Prostate gland (tissue), 2 donors: Measurements from ENCODE around the gene SLC39A6. TPM values are rescaled to one million over a fixed set of nuclear protein-coding genes. Genes with fewer than 3 reads are reported as not detected.
"Not testable (repeated sequence)": the region's sequence is repeated elsewhere in the genome, so short reads cannot be mapped to it uniquely, and the experiment has no call there.

Source experiments
- DNase-seq: peaks from one replicate; pipeline ENCODE4 v3.0.0-alpha.2; 2019; ENCODE audit warnings: low spot score
- H3K27ac ChIP-seq, 2 donors: fragments of 200-600 bp; sonication (generic); 2 replicates each; pipeline ENCODE4 v1.5.1; 2017 to 2019
- H3K27me3 ChIP-seq: fragments of 200-600 bp; sonication (generic); replicated peaks from 2 replicates; pipeline ENCODE4 v1.5.1; 2019; ENCODE audit not compliant: insufficient read depth
- H3K36me3 ChIP-seq, 2 donors: fragments of 200-600 bp; sonication (generic); 1 replicate in 1 of 2; 2 replicates in 1 of 2; pipeline versions ENCODE4 v1.5.1 to v1.8.1; 2017 to 2019
- H3K4me1 ChIP-seq: fragments of 200-600 bp; sonication (generic); replicated peaks from 2 replicates; pipeline ENCODE4 v1.5.1; 2019
- H3K4me3 ChIP-seq, 2 donors: fragments of 200-600 bp; sonication (generic); 2 replicates each; pipeline ENCODE4 v1.5.1; 2017 to 2019
- H3K9me3 ChIP-seq: fragments of 200-600 bp; sonication (generic); 2 replicates; pipeline ENCODE4 v1.5.1; 2017
- POLR2A ChIP-seq: fragments of 450-650 bp; IDR thresholded peaks from one replicate; pipeline ENCODE4 v1.6.1; 2016; ENCODE audit warnings: antibody characterized with exemption, mild to moderate bottlenecking
- POLR2AphosphoS5 ChIP-seq: sonication (generic); formaldehyde crosslinking; IDR thresholded peaks from one replicate; pipeline ENCODE4 v1.6.1; 2017; ENCODE audit warnings: antibody characterized with exemption
- WGBS: methylation state at CpG from one replicate; pipeline ENCODE4 v1.1.5; 2018; 5-methylcytosine and 5-hydroxymethylcytosine counted together
- intact Hi-C: fragments of 100-400 bp; cut with DNase I; formaldehyde crosslinking; loops from one replicate; pipeline ENCODE4 v1.14.2; 2022
- total RNA-seq, 2 donors: library from RNA; depleted of rRNA; stranded (reverse); fragments of >200 nt; gene quantifications; one replicate each; pipeline ENCODE4 v1.1.0, GENCODE V29; 2016
- TF ChIP-seq, protein P1 (sequence below), 4 experiments: fragments of 200-600 bp in 2 of 4; fragments of 450-650 bp in 2 of 4; sonication (generic) in 2 of 4; IDR thresholded peaks; 1 replicate in 3 of 4; 2 replicates in 1 of 4; pipeline ENCODE4 v1.5.1; 2016 to 2019; ENCODE audit warnings: antibody characterized with exemption in 4 of 4, mild to moderate bottlenecking in 2 of 4, moderate library complexity in 2 of 4

SLC39A6 gene
- total RNA-seq, 2 donors from 2014 or later: 112 to 379 TPM

DNA sequence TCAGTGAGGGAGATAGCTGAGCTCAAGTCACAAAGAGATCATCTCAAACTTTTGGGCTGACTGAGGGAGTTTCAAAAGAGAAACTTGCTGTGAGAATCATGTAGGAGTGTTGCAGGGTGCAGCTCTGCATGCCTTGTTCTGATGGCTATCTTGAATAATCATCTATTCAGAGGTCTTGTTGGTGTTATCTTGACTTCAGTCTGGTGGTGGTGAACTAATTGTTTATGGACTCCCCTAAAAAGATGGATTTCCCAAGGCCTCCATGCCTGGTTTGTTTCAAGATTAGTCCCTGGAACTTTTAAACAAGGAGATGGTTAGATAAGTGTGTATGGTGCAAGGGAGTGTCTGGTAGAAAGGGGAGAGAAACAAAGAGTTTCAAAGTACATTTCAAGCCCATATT lies 29.8 kb downstream of the SLC39A6 start:
- TF ChIP-seq, protein P1, sequence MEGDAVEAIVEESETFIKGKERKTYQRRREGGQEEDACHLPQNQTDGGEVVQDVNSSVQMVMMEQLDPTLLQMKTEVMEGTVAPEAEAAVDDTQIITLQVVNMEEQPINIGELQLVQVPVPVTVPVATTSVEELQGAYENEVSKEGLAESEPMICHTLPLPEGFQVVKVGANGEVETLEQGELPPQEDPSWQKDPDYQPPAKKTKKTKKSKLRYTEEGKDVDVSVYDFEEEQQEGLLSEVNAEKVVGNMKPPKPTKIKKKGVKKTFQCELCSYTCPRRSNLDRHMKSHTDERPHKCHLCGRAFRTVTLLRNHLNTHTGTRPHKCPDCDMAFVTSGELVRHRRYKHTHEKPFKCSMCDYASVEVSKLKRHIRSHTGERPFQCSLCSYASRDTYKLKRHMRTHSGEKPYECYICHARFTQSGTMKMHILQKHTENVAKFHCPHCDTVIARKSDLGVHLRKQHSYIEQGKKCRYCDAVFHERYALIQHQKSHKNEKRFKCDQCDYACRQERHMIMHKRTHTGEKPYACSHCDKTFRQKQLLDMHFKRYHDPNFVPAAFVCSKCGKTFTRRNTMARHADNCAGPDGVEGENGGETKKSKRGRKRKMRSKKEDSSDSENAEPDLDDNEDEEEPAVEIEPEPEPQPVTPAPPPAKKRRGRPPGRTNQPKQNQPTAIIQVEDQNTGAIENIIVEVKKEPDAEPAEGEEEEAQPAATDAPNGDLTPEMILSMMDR (IDR thresholded peaks at IDR 0.05): no peak
- TF ChIP-seq POLR2A: no peak
- no peak for TF ChIP-seq POLR2AphosphoS5
- H3K9me3 ChIP-seq: no peaks in the 10 kb centered on the region
- intact Hi-C loops: loop anchor here (5.0 kb wide), 1 partner anchor 183 kb away; no protein-coding TSS in a partner anchor
- no peaks in the 10 kb centered on the region for H3K27me3 ChIP-seq
- no peak overlapping the region for H3K4me3 ChIP-seq
- peaks cover 5% of the 10 kb centered on the region for H3K4me1 ChIP-seq
- peak overlapping the region in 1 of 2 donors; percentile 4 for H3K27ac ChIP-seq
- no peak for DNase-seq
- no peaks in the 10 kb centered on the region for H3K36me3 ChIP-seq

DNA sequence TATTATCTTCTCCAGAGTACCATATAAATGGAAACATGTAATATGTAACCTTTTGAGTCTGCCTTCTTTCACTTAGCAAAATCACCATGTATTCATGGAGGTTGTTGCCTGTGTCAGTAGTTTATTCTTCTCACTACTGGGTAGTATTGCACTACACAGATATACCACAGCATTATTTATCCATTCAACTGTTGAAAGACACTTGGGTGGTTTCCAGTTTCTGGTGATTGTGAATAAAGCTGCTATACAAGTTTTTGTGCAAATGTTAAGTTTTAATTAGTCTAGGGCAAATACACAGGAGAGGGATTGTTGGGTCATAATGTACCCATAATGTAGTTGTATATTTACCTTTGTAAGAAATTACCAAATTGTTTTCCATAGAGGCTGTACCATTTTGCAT lies 32.2 kb downstream of the SLC39A6 start:
- peak; percentile 69 for DNase-seq
- Histone ChIP-seq H3K4me3 (no peak overlapping the region), H3K27me3 (no peaks in the 10 kb centered on the region), H3K4me1 (peaks cover 5% of the 10 kb centered on the region), H3K9me3 (no peaks in the 10 kb centered on the region), H3K36me3 (no peaks in the 10 kb centered on the region), H3K27ac (peak overlapping the region; percentile 50 to 68)
- intact Hi-C loops: loop anchor here (5.0 kb wide), 1 partner anchor 185 kb away; no protein-coding TSS in a partner anchor
- TF ChIP-seq, protein P1 (IDR thresholded peaks at IDR 0.05): peak in 1 of 4 experiments; percentile 28
- TF ChIP-seq POLR2A: no peak
- TF ChIP-seq POLR2AphosphoS5: peak; percentile 85

DNA sequence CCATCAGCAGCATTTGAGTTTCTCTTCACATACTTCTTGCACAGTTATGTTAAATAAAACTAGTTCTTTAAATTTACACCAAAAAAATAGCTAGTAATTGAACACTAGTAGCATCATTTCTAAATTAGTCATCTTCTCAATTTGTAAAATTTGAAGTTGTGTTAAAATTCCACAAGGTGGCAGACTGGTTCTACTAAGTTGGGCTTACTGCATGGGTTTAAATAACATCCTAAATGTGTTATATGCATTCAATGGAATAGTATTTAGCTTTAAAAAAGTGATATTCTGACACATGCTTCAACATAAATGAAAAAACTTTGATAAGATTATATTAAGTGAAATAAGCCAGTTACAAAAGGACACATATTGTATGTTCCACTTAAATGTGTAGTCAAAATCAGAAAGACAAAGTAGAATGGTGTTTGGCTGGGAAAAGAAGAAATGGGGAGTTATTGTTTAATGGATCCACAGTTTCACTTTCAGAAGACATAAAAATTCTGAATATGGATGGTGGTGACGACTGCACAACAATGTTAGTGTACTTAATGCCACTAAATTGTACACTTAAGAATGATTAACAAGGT lies 33.1 kb downstream of the SLC39A6 start:
- no peaks in the 10 kb centered on the region for H3K9me3 ChIP-seq
- WGBS: 26% methylated on average over 1 of the region's 1 CpG
- no peak for DNase-seq
- intact Hi-C loops: loop anchor here (5.0 kb wide), 1 partner anchor 186 kb away; no protein-coding TSS in a partner anchor
- TF ChIP-seq, protein P1 (IDR thresholded peaks at IDR 0.05): peak in 3 of 4 experiments; percentile 65 to 87 (median 74)
- no peak for TF ChIP-seq POLR2AphosphoS5
- no peak for TF ChIP-seq POLR2A
- no peaks in the 10 kb centered on the region for H3K36me3 ChIP-seq
- peak overlapping the region in 1 of 2 donors; percentile 68 for H3K27ac ChIP-seq
- peaks cover 5% of the 10 kb centered on the region for H3K4me1 ChIP-seq
- H3K4me3 ChIP-seq: no peak overlapping the region
- H3K27me3 ChIP-seq: no peaks in the 10 kb centered on the region

DNA sequence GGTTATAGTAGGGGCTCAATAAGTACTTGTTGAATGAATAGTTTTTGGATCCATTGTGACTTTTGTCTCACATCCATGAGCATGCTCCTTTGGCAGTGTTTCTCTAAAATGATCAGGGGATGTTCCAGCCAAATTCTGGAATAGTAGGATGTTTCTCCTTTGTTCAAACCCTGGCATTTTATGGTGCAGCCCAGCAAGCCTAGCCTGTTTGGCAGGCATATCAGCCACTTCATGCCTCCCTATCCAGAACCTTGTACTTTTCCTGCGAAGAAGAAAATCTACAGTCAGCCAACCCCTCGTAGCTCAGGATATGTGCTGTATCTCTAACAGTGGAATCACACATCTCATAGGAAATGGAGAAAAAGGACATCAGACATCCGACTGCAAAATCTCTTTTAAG lies 34.7 kb downstream of the SLC39A6 start:
- intact Hi-C loops: no loop called here
- H3K36me3 ChIP-seq: no peaks in the 10 kb centered on the region
- peak overlapping the region; percentile 28 to 63 for H3K27ac ChIP-seq
- H3K4me1 ChIP-seq: peaks cover 5% of the 10 kb centered on the region
- 30% methylated on average over 3 of the region's 3 CpGs for WGBS
- no peak overlapping the region for H3K4me3 ChIP-seq
- H3K27me3 ChIP-seq: no peaks in the 10 kb centered on the region
- H3K9me3 ChIP-seq: no peaks in the 10 kb centered on the region
- DNase-seq: peak; percentile 62
- TF ChIP-seq, protein P1 (IDR thresholded peaks at IDR 0.05): no peak
- TF ChIP-seq POLR2A (no peak), POLR2AphosphoS5 (peak; percentile 77)

DNA sequence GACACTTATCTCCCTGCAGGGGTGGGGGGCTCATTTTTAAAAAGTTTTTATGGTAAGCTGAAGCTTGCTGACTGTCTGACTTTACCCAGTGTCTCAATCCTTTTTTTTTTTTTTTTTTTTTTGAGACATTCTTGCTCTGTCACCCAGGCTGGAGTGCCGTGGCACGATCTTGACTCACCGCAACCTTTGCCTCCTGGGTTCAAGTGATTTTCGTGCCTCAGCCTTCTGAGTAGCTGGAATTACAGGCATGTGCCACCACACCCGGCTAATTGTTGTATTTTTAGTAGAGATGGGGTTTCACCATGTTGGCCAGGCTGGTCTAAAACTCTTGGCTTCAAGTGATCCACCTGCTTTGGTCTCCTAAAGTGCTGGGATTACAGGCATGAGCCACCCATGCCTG lies 37.0 kb downstream of the SLC39A6 start:
- intact Hi-C loops, H3K36me3 ChIP-seq, H3K4me1 ChIP-seq, H3K27ac ChIP-seq, H3K4me3 ChIP-seq, H3K27me3 ChIP-seq, H3K9me3 ChIP-seq, DNase-seq: not testable (repeated sequence)
- WGBS: 84% methylated on average over 5 of the region's 5 CpGs
